ENCODE data around the gene TMC6.
"Not testable (repeated sequence)": the region's sequence is repeated elsewhere in the genome, so short reads cannot be mapped to it uniquely, and the experiment has no call there.

TMC6 gene

DNA sequence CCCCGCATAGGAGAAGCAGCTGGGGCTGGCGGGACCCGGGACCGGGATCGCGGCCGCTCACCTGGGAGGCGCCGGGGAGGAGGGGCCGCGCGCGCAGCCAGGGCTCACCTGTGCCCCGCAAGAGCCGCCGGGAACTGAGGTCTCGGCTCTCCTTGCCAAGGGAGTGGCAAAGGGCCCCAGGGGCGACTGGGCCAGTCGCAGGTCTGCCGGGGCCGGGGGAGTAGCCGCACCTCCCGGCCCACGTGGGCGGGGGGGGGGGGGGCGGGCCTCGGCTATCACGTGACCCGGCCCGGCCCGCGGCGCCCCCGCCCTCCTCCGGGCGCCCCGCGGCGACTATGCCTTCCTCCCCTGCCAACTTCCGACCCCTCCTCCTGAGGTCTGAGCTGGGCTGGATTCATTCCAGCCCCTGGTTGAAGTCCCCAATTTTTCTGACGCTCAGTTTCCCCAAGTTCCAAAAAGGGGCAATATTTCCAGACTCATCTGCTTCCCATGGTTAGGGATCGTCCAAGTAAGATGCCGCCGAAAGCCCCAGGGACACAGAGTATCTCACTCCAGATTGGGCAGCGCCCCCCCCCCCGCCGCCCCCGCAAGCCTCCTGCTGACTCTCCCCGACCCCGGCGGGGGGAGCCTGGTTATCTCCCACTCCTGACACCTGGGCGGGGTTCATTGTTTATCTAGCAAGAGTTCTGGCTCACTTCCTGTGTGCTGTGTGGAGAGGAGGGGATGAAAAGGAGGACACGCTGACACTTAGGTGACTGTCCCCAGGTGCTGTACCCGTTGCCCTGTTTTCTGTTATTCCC, at the start of gene TMC6:
Gene TMC6 (minus strand): TSS at position 205 of the 800 bp plus-strand sequence. CDS start 1,923 bp downstream, outside the sequence.
- DNase-seq (ENCODE audit: low read depth) = no peak

DNA sequence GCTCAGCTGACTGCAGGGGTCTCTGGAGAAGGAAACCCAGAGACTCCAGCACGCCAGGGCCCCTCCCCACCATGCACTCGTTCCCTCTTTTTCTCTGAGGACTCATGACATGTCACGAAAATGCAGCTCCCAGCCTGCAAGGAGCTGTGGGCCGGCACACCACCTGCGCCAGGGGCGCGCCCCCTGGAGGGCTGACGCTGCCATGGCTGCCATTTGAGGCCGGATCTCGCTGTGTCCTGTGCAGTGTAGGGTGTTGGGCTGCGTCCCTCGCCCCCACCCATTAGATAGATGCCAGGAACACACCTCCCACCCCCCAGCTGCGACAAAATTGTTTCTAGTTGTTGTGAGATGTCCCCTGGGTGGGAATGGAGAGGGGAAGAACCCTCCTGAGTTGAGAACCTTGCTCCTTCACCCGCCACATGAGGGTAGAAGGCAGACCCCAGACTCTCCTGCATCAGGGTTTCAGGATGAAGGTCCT, 48.0 kb upstream of the TMC6 start:
- no peak for DNase-seq (ENCODE audit: low read depth)

DNA sequence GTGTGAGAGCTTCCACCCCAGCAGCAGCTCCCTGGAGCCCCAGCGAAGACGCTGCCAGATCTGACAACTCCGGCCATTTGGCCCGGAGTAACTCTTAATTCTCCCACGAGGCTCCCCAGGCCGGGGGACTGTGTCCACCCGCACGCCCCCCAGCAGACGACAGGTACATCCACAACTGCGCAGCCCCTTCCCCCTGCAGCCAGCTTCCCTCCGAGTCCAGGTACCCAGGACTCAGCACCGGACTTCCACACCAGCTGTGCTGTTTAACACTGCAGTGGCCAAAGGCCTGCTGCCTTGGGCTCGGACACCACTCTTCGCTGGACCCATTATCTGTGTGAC, 47.1 kb upstream of the TMC6 start:
- no peak for DNase-seq (ENCODE audit: low read depth)

DNA sequence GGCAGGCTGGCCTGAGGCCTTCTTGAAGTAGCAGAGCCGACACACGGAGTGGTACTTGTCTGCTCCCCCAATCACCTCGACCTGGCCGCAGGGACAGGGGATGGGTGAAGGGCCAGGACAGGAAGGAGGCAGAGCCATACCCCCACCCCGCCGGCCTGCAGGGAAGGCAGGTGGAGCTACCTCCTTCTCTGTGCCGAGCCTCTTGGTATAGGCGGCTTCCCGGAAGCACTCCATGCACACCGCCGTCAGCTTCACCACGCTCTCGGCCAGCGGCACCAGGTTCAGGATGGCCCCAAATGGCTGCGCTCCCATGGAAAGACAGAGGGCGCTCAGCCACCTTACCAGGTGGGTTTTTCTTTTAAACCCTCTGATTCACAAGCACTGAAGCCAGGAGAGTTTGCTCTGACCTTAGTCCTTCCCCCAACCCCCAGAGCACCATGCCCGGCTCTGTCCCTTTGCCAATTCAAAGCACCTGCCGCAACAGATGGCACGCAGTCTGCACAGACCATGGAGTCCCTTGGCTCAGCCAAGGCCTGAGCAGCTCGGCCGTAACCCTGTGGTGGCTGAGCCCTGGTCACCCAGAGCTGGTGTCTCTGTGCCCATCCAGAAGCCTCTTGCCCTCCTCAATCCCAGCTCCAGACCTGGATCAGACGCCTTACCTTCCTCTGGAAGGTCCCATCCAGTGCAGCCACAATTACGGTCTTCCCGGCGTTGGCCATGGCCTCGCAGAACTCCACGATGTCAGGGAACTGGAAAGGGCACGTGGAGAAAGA, 46.5 kb upstream of the TMC6 start:
- DNase-seq (ENCODE audit: low read depth) = no peak

DNA sequence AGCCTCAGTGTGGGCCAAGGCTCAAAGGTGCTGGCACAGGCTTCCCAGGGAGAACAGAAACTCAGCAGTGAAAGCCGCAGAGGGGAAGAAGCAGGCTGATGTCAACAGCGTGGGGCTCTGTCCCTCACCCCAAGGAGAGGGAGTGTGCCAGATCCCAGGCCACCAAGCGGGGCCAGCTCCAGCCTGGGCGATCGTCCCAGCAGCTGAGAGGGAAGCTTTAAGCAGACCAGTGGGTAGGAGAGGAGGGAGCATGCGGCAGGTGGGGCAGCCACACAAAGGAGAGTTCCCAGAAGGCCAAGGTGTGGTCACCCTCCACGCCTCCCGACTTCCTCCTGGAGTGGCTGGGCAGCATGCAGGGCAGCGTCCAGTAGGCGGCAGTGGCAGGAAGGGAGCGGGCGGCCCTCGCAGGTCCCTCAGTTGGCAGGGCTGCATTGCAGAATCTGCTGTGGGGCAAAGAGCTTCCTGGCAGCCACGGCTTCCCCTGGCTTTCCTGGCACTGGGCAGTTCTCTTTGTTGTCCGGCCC, 45.9 kb upstream of the TMC6 start:
- DNase-seq (ENCODE audit: low read depth) = no peak

DNA sequence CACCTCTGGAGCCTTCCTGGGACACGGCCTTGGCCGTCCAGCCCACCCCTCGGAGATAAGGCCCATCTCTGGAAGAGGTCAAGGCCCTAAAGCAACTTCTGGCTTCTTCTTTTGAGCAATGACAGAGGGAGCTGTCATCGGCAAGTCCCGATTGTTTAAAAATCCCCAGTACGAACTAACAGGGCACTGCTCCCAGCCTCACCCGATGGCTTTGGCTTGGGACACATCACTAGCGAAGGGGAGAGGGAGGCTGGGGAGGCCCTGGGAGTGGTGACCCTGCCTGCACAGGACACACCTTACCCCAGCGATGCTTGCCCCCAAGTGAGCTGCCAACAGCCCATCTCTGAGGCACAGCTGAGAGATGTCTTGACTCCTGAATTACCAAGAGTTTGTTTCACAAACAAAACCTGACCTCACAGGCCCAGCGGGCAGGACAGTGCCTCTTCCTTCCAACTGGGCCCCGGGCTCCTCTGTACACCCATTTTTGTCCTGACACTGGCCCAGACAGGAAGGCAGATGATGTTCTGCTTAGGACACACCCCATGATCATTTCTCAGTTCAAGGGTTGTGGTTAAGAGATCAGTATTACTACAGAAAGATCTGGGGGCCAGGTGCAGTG, 44.7 kb upstream of the TMC6 start:
- no peak for DNase-seq (ENCODE audit: low read depth)

DNA sequence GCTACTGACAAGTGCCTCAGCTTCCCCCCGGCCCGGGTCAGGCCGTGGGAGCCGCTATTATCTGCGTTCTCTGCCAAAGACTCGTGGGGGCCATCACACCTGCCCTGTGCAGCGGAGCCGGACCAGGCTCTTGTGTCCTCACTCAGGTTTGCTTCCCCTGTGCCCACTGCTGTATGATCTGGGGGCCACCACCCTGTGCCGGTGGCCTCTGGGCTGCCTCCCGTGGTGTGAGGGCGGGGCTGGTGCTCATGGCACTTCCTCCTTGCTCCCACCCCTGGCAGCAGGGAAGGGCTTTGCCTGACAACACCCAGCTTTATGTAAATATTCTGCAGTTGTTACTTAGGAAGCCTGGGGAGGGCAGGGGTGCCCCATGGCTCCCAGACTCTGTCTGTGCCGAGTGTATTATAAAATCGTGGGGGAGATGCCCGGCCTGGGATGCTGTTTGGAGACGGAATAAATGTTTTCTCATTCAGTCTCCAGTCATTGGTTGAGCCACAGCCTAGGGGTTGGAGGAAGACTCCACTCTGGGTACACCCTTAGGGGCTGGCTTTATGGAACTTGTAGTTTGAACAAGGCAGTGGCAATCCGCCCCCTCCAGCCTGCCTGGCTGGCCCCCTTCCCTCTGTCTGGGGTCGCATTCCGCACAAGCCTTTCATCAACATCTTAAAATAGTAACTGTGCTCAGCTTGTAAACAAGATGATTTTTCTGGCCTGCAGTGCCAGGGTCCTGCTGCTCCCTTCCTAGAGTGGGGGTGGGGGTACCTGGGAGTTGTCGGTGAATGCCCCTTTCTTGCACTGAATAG, 43.9 kb upstream of the TMC6 start:
- no peak for DNase-seq (ENCODE audit: low read depth)

DNA sequence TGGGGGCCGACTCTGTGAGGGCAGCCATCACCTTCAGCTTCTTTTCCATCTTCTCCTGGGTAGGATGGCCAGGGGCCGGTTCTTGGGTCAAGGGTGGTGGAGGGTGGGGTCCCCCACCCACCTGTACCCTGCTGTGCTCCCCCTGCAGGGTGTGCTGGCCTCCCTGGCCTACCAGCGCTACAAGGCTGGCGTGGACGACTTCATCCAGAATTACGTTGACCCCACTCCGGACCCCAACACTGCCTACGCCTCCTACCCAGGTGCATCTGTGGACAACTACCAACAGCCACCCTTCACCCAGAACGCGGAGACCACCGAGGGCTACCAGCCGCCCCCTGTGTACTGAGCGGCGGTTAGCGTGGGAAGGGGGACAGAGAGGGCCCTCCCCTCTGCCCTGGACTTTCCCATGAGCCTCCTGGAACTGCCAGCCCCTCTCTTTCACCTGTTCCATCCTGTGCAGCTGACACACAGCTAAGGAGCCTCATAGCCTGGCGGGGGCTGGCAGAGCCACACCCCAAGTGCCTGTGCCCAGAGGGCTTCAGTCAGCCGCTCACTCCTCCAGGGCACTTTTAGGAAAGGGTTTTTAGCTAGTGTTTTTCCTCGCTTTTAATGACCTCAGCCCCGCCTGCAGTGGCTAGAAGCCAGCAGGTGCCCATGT, 43.2 kb upstream of the TMC6 start:
- not testable (repeated sequence) for DNase-seq (ENCODE audit: low read depth)

DNA sequence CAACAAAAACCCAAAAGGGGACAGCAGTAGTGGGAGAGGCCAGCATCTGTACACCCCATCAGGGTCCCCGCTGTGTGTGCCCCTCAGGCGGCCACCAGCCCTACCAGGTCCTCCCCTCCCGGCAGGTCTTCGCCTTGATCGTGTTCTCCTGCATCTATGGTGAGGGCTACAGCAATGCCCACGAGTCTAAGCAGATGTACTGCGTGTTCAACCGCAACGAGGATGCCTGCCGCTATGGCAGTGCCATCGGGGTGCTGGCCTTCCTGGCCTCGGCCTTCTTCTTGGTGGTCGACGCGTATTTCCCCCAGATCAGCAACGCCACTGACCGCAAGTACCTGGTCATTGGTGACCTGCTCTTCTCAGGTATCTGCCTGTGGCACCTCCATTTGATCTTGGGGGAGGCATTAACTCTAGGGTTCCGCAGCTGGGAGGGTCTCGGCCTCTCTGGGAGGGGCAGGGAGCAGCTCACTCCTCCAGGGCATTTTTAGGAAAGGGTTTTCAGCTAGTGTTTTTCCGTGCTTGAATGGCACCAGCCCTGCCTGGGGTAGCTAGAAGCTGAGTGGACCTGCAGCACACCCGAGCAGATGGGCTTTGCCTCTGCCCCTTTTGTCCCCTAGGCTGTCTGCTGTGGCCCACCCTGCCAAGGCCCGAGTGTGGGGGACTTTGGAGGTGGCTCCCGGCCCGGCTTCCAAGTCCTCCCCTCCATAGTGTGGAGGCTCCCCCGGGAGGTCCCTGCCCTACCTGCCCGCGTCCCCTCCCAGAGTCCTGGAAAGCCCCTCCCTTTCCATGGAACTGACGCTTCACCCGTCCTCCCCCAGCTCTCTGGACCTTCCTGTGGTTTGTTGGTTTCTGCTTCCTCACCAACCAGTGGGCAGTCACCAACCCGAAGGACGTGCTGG, 42.4 kb upstream of the TMC6 start:
- no peak for DNase-seq (ENCODE audit: low read depth)

DNA sequence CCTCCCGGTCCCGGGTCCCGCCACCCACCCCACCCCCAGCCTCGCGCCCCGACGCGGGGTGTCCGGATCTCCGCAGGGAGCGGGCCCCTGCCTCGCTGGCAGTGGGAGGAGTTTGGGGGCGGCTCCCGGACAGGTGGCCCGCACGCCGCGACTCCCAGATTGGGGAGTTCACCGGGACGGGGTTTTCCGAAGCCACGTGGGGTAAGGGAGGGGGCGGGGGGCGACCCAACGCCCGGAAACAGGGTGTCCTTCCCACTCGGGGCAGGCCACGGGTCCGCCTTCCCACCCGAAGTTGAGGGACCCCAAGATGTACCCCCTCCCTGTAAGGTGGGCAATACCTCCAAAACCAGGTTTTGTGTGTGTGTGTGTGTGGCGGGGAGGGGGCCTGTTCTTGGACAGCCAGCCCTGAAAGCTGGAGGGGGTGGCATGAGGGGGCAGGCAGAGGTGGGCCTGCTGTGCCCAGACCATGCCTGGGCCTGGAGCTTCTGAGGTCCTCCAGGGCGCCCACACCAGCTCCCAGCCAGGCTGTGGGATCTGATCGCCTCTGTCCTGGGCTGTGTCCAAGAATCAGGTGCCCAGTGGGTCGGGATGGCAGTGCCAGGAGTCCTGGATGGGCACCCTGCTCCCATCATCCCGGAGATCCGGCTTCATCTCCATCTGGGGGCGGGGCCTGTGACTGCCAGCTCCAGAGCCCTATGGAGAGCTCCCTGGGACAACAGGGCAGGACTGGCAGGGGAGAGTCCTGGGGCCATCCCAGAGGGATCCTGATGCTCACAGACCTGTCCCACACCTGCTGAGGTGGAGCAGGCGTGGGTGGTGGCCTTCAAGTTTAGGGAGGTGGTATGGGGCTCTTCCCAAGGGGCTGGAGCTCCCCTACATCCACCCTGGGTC, 40.6 kb upstream of the TMC6 start:
- DNase-seq (ENCODE audit: low read depth) = no peak

- peak; percentile 27 for DNase-seq (ENCODE audit: low read depth)
Measured at GRCh38 chr17:78168242-78168902, 39.8 kb upstream of the TMC6 start, which contains the start of gene SYNGR2. TSS of gene SYNGR2 (plus strand) at chr17:78168581. CDS start at chr17:78168617, 36 bp downstream.

DNA sequence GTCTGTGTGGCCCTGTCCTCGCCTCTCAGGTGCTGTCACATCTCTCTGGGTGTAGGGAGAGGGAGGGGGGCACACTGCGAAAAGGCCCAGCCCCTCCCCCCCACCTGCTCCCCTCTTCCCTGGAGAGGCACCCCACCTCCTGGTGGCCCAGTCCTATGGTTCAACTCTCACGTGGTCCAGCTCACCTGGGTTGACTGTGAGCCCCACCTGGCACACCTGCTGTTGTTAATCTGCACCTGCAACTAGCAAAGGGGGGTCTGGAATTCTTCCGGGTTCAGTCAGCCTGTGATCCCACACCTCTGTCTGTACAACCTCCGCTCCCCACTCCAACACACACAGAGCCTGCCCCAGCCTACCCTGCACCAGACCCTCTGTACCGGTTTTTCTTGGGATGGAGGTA, 37.9 kb upstream of the TMC6 start:
- DNase-seq (ENCODE audit: low read depth) = no peak

DNA sequence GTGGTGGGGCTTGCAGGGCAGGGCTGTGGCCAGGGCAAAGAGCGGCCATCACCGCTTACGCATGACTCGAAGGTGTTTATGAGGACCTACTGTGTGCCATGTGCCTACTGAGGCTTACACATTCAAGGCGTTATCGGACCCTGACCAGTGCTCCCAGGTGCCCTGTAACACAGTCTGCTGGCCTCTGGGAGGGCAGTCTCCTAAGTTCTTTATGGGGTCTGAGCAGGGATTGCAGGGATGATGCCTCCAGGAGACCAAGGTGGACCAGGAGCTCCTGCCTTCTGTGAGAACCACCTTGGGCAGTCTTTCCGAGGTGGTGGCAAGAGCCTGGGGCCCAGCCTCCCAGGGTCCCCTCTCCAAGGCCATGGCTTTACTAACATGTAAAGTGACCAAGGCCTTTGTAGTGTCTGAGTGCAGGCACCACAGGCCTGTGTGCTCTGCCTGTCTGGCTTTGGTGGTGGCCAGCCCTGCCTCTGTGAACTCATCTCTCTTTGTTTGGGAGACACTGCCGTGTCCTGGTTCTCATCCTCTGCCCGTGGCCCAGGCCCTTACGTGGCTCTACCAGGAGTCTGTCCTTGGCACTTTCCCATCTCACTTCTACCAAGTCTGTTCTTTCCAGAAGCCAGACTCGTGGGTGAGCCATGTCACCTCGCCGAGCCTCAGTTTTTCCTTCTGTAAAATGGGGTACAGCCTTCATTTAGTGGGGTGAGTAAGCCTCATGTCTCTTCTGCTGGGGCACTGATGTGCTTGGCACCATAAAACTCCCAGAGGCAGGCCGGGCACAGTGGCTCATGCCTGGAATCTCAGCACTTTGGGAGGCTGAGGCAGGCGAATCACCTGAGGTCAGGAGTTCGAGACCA, 36.4 kb upstream of the TMC6 start:
- DNase-seq (ENCODE audit: low read depth) = no peak

DNA sequence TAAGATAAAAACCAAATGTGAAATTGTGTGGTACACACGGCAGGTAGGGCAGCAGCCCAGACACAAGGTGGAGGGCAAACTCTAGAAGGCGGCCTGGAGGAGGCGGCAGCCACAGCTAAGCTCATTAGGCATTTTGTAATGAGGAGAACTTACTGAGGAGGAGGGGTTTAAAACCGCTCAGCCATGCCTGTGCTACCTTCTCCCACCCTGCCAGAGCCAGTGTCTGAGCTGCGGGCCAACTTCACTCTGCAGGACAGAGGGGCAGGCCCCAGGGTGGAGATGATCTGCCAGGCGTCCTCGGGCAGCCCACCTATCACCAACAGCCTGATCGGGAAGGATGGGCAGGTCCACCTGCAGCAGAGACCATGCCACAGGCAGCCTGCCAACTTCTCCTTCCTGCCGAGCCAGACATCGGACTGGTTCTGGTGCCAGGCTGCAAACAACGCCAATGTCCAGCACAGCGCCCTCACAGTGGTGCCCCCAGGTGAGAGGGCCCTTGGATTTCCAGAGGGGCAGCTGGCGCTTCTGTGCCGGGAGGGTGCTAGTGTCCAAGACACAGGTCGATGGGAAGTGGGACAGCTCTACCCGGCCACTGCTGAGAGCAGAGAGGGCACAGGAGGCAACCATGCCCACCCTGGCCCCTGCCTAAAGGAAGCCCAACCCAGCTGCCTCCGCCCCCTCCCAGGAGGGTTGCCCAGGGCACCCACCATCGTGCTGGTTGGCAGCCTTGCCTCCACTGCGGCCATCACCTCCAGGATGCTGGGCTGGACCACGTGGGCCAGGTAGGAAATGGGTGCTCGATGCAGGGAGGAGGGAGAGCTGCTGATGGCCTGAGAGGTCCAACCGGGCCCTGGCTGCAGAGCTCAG, 35.6 kb upstream of the TMC6 start:
- no peak for DNase-seq (ENCODE audit: low read depth)

DNA sequence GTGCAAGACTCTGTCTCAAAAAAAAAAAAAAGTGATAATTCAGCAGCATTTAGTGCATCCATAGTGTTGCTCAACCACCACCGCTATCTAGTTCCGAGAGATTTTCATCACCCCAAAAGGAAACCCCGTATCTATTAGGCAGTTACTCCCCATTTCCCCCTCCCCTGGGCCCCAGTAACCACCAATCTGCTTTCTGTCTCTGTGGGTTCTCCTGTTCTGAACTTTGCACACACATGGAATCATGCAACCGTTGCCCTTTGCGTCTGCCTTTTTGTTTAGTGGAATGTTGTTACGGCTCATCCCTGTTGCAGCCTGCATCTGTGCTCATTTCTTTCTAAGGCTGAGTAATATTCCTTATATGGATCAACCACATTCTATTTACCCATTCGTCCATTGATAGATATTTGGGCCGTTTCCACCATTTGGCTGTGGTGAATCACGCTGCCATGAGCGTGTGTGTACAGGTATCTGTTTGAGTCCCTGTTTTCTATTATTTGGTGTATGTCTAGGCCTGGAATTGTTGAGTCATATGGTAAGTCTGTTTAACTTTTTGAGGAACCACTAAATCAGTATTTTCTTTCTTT, 31.1 kb upstream of the TMC6 start:
- DNase-seq (ENCODE audit: low read depth) = peak; percentile 24
